ENCODE measurements around the gene TYSND1. TPM values are rescaled to one million over a fixed set of nuclear protein-coding genes. Genes with fewer than 3 reads are reported as not detected.
"Not testable (repeated sequence)": the region's sequence is repeated elsewhere in the genome, so short reads cannot be mapped to it uniquely, and the experiment has no call there.

Gene TYSND1
- total RNA-seq, 1 donor from 2014 or later = 6.6 TPM

DNA sequence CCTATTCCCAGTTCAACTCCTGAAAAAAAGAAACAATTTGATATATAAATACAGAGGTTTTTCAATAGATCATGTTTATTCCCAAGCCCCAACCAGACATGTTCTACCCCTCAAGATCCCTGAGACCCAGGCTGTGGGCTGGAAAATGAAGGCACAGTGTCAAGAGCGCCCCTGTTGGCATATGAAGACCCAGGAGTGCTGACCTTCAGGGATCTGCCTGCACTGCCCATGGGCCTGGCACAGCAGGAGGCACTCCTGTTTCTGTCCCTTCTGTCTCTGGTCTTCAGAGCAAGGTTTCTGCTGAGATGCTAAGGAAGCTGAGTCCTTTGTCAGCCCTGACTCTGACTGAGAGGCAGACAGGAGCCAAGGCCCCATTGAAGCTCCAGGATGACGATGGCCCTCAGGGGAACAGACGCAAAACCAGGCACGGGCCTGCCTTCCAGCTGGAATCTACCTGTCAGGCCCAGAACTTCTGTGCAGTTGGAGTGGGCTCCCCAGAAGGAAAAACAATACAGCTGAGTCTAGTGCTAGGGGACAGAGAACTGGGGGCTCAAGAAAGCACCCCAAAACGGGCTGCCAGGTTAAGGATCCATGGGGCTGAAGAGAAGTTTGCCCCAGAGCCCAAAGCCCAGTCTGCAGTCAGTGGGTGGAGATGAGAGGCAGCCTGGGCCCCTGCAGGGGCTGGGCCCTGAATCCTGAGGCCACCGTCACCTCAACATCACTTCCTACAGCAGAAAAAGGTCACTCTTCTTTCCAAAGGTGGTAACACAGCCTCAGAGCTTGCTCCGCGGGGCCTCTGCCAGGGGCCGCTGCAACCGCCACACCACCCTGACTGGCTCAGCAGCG, 7.1 kb downstream of the TYSND1 start:
- no peak for DNase-seq
- intact Hi-C loops (cut with micrococcal nuclease) = no loop called here
- no peak for ATAC-seq

DNA sequence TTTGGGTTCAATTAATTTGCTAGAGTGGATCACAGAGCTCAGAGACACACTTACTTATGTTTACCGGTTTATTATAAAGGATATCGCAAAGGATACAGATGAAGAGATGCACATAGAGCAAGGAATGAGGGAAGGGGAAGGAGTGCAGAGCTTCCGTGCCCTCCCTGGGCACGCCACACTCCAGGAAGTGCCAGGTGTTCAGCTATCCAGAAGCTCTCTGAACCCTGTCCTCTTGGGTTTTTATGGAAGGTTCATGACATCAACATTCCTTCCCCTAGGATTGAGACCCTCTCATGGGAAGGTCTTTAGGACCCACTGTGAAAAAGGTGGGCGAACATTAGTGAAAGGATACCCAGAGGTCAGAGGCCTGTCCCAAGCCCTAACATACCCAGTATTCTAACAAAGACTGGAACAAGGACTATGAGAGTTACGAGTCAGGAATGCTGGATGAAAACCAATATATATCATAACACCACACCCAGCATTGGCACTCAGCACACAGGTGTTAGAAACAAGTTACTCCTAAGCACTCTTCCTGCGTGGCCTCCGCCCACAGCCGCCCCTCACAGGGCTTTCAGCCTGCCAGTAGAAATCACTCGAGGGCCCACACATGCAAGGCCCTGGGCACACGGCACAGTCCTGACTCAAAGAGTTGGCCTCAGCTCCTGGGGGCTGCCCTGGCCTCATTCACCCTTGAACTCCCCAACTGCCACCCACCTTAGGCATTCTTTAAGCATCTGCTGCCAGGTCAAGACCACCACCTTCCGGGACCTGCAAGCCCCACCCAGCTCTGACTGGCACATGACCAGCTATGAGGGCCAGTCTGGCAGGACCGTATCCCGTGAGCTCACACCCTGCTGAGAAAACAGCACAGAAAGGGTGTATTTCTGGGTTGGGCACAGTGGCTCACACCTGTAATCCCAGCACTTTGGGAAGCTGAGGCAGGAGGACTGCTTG, 8.3 kb downstream of the TYSND1 start:
- ATAC-seq (no peak), DNase-seq (no peak)
- intact Hi-C loops (cut with micrococcal nuclease) = no loop called here

DNA sequence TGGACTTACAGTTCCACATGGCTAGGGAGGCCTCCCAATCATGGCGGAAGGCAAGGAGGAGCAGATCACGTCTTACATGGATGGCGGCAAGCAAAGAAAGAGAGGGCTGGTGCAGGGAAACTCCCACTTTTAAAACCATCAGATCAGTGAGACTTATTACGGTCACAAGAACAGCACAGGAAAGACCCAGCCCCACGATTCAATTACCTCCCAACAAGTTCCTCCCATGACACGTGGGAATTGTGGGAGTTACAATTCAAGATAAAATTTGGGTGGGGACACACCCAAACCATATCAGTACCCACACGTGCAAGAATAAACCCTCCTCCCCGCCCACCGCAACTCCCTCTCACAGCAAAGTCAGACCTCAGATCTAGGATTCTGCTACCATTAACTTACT, 9.4 kb downstream of the TYSND1 start:
- ATAC-seq (no peak), DNase-seq (no peak)
- intact Hi-C loops (cut with micrococcal nuclease) = no loop called here

DNA sequence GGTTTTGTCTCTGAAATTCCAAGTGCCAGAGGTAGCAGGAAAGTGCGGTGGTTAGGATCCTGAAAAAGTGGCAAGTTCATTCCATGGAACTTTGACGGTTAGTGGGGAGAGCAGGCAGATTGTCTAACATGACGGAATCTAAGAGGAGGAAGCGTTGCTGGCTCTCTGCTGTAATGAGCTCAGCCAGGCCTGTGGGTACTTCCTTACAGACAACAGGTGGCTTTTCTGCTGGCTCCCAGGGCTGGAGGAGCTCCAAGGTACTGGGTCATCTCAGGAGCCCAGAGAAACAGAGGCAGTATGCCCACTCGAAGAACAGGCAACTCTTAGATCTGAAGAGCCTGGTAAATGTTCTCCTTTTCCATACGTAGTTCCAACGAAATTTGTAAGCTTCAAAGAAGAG, 10.8 kb downstream of the TYSND1 start:
- DNase-seq = no peak
- ATAC-seq = no peak
- intact Hi-C loops (cut with micrococcal nuclease) = no loop called here

DNA sequence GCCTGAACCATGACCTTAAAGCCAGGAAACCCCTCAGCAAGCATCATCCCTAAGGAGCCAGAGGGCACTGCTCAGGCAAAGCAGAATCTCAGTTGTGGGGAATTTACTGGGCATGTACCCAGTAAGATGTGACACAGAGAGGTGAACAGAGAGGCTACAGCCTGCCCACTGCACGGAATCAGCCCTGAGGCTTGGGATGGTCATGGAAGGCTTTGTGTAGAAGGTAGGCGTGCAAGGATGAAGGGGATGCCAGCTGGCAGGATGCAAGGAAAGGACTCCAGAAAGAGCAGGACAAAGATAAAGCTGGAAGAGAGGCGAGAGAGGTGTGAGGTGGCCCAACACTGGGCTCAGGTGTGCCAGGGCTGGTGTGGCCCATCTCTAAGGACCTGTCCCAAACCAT, 11.5 kb downstream of the TYSND1 start:
- no peak for ATAC-seq
- intact Hi-C loops (cut with micrococcal nuclease) = no loop called here
- DNase-seq = no peak

DNA sequence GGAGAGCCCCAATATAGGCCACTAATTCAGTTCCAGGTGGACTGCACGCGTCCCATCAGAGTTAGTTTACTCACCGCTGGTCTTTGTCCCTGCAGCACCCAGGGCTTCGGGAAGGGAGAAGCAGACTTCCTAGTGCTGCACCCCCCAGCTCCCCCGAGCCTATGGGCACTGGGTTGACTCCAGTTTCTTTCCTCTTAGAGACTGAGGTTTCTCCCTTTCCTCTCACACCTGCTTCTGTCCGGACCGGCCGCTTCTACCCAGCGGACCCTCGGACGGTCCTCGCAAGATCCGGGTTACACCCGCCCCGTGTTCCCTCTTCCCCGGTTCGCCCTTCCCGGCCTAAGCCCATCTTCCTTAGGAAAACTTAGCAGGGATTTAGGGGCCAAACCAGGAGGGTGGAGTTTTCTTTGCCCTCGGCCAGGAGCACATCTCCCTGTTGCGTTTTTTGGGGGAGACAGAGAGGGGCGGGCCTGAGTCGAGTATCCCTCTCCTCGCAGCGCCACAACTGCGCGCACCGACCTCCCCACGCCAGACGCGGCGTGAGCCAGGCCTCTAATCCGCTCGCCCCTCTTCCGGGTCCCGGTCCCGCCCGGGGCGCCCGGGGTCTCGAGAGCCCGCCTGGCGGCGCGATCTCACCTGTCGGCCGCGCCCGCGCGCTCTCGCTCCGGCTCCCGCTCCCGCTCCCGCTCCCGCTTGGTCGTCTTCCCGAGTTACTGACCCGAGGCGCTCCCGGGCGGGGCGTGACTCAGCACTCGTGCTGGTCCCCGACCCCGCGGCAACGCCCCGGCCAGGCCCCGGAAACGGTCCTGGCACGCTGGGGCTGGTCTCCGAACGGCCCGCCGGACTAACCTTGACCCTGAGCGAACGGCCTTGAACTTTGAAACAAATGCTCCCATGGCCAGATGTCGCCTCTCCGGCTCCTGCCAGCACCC, 14.1 kb downstream of the TYSND1 start, which contains the start of gene AIFM2:
Gene AIFM2, minus strand, starts transcription at position 728 of the 932 bp plus-strand sequence. CDS start 8,741 bp downstream, outside the sequence.
- peak; percentile 89 for DNase-seq
- intact Hi-C loops (cut with micrococcal nuclease) = no loop called here
- peak; percentile 93 for ATAC-seq

DNA sequence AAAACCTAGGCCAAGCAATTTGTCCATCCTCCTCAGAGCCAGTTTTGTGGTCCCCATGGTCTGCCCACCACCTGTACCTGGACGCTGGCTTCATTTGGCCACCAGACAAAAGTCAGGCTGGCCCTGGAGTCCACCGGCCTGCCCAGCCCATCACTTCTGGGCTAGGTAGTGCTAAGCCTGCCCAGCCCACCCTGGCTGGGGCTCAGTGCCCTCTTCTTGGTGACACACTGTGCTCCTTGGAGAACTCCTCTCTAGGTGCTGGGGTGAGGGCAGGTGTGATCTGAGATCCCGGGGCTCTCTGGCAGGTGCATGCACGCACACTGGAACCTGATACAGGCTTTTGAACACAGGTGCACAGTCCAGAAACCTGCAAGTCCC, 15.0 kb downstream of the TYSND1 start:
- ATAC-seq (no peak), DNase-seq (no peak)
- intact Hi-C loops (cut with micrococcal nuclease) = no loop called here

DNA sequence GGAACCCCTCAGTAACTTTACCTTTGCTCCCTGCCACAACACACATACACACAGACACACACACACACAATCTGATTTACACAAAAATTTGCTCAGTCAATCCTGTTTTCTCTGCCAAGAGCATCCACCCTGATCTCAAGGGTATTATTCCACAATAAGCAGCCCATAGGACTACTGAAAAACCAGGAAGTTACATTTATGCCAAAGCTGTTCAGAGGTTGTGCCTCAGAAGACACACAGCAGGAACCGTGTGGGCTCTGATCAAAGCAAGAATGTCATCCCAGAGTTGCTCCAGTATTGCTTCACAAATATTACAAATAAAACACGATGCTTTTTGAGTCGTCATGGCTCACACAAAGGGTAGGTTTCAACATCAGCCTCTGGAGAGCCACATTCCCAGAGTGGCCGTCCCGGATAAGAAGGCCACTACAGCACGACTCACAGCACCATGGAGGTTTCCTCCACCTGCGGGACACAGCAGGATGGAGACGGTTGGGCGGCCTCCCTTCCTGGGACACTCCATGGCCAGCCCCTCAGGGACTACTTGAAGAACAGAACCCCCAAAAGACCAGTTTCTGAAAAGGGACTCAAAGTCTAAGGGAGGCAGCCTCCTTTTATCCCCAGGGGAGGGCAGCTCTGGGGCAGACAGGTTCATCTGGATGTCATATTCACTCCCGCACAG, 15.5 kb downstream of the TYSND1 start:
- no peak for ATAC-seq
- intact Hi-C loops (cut with micrococcal nuclease) = no loop called here

DNA sequence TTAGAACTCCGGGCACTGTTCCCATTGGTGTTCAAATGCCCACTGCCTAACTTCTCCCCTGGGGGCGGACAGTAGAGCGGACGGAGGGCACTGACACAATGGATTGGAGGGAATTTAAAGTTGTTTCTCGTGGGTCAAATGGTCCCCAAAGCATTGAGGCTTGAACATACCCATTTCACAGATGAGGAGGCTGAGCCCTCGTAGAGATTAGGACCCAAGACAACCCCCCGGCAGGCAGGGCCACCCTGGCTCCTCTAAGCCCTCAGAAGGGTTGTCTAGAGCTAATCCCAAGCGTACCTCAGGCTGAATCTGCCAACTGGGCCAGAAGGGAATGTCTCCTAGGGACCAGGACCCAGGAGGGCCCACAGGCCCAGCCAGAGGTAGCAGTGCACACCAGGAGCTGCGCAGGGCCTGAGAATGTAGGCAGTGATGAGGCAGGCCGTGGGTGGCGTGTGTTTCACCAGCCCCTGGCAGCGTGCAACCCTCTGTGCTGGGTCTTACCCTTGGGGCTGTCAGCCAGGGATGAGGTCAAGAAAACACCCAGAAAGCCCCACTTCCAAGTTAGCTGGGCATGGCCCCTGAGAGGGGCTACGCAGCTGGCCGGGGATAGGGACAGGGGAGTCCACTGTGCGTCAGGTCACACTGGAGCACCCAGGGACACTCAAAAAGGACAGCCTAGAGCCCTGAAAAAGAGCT, 19.7 kb downstream of the TYSND1 start:
- ATAC-seq (no peak), DNase-seq (no peak)
- intact Hi-C loops (cut with micrococcal nuclease) = no loop called here

More for the DNA sequence above, 15.5 kb downstream of the TYSND1 start:
- DNase-seq = no peak

DNA sequence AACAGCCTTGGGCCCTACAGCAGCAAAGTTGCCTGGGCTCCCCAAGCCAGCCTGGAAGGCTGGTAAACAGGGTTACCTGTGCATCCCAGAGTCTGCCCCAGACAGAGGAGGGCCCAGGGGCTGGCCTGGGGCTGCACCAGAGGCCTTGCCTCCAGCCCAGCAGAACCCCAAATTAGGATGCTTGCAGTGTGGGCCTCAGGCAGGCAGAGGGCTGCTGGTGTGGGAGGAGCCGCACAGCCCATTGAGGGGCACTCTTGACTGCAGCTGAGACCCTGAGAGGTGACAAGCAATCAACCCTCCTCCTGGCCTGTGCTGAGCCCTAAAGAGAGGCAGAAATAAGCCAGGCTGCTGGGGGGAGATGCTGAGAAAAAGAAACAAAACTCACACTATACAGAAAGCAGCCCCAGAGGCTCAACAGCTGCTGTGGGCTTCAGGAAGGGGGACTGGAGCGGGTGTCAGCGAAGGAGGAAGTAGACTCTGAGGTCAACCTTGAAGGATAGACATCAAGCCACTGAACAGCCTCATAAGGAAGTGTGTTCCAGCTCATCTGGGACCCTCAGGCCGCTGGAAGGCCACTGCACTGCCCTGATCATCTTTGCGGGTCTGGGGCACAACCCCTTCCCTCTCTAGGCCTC, 20.5 kb downstream of the TYSND1 start:
- intact Hi-C loops (cut with micrococcal nuclease) = no loop called here
- ATAC-seq = no peak

DNA sequence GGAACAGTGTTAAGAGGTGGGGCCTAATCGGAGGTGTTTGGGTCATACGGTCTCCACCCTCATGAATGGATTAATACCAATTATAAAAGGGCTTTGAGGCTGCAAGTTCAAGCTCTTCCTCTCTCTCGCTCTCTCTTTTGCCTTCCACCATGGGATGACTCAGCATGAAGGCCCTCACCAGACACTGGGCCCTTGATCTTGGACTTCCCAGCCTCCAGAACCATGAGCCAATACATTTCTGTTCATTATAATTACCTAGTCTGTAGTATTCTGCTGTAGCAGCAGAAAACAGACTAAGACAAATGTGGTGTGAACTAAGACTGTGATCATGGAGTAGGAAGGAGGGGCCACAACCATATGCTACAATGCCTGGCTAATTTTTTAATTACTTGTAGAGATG, 21.6 kb downstream of the TYSND1 start:
- DNase-seq (no peak), ATAC-seq (no peak)
- intact Hi-C loops (cut with micrococcal nuclease) = no loop called here

More for the DNA sequence above, 20.5 kb downstream of the TYSND1 start:
- DNase-seq = no peak

DNA sequence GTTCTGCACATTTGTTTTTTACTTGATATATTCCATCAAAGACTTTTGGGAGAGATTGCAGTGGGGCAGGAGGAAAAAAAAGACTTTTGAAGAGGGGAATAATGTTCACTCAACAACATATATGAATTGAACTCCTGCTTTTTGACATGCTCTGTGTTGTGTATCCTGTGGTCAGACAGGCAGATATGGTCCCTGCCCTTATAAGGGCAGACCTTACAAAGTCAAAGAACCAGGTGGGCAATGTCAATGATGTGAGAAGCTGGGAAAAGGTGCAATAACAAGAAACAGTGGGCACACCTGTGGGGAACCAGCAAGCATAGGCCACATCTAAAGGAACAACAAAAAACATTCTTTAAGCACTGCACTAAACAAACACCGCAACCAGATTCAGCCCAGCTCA, 22.1 kb downstream of the TYSND1 start:
- ATAC-seq (no peak), DNase-seq (no peak)
- intact Hi-C loops (cut with micrococcal nuclease) = no loop called here

DNA sequence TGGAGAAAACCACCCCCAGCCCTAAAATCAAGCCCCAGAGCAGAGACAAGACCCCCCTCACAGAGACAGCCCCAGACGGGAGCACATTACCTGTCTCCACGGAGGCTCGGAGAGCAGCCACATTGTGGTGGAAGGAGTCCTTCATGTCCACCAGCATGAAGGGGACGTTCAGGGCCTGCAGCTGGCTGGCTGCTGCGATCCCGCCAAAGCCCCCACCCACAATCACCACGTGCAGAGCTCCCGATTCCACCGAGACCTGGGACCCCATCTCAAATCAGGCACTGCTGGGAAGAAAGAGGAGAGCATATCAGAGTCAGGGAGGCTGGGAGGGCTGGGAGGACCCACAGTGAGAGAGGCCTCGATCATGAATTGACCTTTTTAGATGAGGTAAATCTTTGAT, 22.7 kb downstream of the TYSND1 start:
- DNase-seq (no peak), ATAC-seq (no peak)
- intact Hi-C loops (cut with micrococcal nuclease) = no loop called here

DNA sequence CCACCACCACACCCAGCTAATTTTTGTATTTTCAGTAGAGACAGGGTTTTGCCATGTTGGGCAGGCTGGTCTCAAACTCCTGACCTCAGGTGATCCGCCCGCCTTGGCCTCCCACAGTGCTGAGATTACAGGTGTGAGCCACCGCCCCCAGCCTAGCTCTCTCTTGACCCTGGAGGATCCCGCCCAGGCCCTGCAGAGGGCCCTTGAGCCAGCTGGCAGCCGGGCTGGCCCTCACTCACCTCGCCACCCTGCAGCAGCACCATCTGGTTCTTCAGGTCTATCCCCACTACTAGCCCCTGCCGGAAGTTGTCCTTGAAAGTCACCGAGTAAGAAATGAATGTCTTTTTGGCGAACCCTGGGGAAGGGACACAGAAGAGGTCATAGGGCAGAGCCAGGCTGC, 23.3 kb downstream of the TYSND1 start:
- intact Hi-C loops (cut with micrococcal nuclease); ATAC-seq; DNase-seq: not testable (repeated sequence)

DNA sequence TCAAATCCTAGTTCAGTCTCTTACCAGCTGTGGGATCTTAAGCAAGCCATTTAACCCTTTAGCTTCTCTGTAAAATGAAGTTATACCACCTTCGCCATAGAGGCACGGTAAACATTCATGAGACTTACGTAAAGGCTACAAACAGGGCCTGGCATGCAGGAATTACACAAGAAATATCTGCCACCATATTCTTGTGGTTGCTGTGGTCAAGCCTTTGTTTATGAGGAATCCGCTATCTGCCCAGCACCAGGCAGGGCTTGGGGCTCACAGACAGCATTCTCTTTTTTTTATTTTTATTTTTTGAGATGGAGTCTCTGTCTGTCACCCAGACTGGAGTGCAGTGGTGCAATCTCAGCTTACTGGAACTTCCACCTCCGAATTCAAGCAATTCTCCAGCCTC, 23.8 kb downstream of the TYSND1 start:
- ATAC-seq (no peak), DNase-seq (no peak)
- intact Hi-C loops (cut with micrococcal nuclease) = no loop called here

DNA sequence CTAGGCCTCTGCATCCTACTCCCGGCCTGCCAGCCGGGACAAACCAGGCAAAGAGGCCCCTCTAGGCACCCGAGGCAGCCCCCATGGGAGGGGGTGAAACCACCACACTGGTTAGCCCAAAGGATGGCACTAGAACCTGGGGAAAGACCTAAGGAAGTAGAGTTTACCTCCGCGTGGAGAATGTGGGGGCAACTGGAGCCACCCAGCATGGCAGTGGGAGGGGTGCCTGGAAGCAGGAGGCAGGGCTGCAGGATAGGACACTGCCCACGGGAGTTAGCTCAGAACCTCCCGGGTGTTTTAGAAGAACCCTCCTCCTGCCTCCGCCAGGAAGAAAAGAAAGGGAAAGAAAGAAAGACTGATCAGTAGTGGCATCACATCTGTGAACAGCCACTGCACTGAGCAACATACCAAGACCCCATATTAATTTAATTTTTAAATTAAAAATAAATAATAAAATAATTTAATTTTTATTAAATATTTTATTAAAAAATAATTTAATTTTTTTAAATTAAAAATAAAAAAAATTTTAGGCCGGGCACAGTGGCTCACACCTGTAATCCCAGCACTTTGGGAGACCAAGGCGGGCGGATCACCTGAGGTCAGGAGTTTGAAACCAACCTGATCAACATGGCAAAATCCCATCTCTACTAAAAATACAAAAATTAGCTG, 25.1 kb downstream of the TYSND1 start:
- ATAC-seq (no peak), DNase-seq (no peak)
- intact Hi-C loops (cut with micrococcal nuclease) = no loop called here

DNA sequence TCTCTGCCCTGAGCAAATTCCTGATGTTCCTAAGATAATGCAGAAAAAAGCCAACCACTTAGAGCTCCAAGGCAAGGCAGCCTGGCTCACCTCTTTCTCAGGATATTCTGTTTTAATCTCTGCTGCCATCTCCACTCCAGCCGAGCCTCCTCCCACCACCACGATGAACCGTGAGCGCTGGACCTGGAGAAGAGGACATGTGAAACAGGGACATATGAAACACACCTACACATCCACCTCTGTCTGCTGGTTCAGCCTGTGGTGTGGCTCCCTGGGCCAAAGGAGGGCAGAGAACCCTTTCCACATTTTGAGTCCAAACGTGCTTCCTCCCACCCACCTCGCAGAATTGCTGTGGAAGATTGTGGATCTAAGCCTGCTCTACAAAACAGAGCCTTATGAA, 26.1 kb downstream of the TYSND1 start:
- no peak for ATAC-seq
- intact Hi-C loops (cut with micrococcal nuclease) = no loop called here
- no peak for DNase-seq

All from left ventricle myocardium superior (tissue), 1 donor.